Measurements from ENCODE around the gene LBHD2.
"Not testable (repeated sequence)": the region's sequence is repeated elsewhere in the genome, so short reads cannot be mapped to it uniquely, and the experiment has no call there.

GRCh38 chr14:103115086-103115679 lies 31.2 kb downstream of the LBHD2 start:
- not testable (repeated sequence) for TF ChIP-seq CTCF, EZH2, EZH2phosphoT487 (IDR thresholded peaks at IDR 0.05)

Measured in neural progenitor cell (in vitro differentiated cells).